Activated CD8-positive, alpha-beta memory T cell treated with anti-CD3 and anti-CD28 coated beads, Interleukin-2, amount 50 U/mL, for 24 hours (primary cell): ENCODE results near the gene PAQR4.

Experiments used
- DNase-seq: peaks from one replicate; pipeline ENCODE4 v3.0.0-alpha.2; 2020; ENCODE audit errors: extremely low read depth

Gene PAQR4

GRCh38 chr16:2980227-2981176 is 11.4 kb downstream of the PAQR4 start, which contains the start of gene PKMYT1:
TSS of gene PKMYT1 (minus strand) at chr16:2980446. CDS start at chr16:2979657, 789 bp downstream.
- DNase-seq = peak; percentile 75

GRCh38 chr16:2981177-2981898 is 12.2 kb downstream of the PAQR4 start:
- DNase-seq = no peak

- DNase-seq = no peak
These were observed 12.7 kb downstream of the PAQR4 start for GRCh38 chr16:2981899-2982250.

GRCh38 chr16:2982402-2982801 is 13.3 kb downstream of the PAQR4 start:
- DNase-seq = no peak

- DNase-seq = no peak
These were observed 14.6 kb downstream of the PAQR4 start for GRCh38 chr16:2983706-2984136.

- DNase-seq = no peak
These were observed 16.3 kb downstream of the PAQR4 start for GRCh38 chr16:2985462-2985861.

- DNase-seq = no peak
These were observed 16.8 kb downstream of the PAQR4 start for GRCh38 chr16:2985893-2986355.

GRCh38 chr16:2986623-2987188 is 17.6 kb downstream of the PAQR4 start:
- DNase-seq = no peak

GRCh38 chr16:2987286-2987685 is 18.1 kb downstream of the PAQR4 start:
- no peak for DNase-seq

- DNase-seq = no peak
These were observed 18.7 kb downstream of the PAQR4 start for GRCh38 chr16:2987833-2988232.

- DNase-seq = no peak
These were observed 19.5 kb downstream of the PAQR4 start for GRCh38 chr16:2988590-2989099.

- no peak for DNase-seq
These were observed 21.7 kb downstream of the PAQR4 start for GRCh38 chr16:2990891-2991290.

- DNase-seq = no peak
These were observed 22.6 kb downstream of the PAQR4 start for GRCh38 chr16:2991566-2992261.

GRCh38 chr16:2992383-2993081 is 23.4 kb downstream of the PAQR4 start:
- no peak for DNase-seq

GRCh38 chr16:2996298-2996697 is 27.1 kb downstream of the PAQR4 start:
- DNase-seq = no peak

- DNase-seq = no peak
These were observed 30.8 kb downstream of the PAQR4 start for GRCh38 chr16:2999929-3000328.

GRCh38 chr16:3000540-3000939 is 31.4 kb downstream of the PAQR4 start:
- DNase-seq = no peak

GRCh38 chr16:3001316-3001715 is 32.2 kb downstream of the PAQR4 start:
- no peak for DNase-seq

- DNase-seq = peak; percentile 93
These were observed 34.6 kb downstream of the PAQR4 start for GRCh38 chr16:3003582-3004270.

GRCh38 chr16:3004319-3004718 is 35.2 kb downstream of the PAQR4 start:
- DNase-seq = no peak
